ENCODE data around the gene THOC6.
"Not testable (repeated sequence)": the region's sequence is repeated elsewhere in the genome, so short reads cannot be mapped to it uniquely, and the experiment has no call there.

THOC6 gene

DNA sequence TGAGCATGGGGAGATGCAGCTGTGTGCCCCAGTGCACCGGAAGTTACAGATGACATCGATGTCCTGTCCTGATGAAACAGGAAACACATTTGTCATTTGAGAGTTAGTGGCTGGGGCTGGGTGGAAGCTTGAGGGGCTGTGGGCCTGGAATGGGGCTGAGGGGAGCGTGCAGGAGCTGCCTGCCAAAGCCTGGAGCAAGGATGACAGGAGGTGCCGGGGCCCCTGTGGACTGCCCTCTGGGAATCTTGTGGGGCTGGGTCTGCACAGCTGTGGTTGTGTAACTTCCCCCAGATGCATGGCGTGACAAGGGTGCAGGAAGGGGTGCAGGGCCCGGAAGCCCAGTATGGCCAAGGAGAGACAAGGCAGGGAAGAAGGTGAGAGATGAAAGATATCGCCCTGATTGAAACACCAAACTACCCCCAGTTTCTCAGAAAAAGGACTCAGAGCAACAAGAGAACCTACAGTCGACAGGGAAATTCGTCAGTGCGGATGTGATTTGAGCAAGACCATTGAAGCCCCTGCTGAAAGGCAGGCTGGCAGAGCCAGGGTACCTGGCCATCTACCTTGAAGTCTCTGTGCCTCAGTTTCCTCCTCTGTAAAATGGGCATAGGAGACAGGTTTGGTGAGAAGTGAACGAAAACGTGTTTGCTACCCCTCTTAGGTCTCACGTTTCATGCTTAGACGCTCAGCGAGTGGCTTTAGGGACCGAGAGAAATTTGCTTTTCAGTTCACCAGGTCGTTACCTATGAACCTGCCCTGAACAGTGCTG, 31.3 kb downstream of the THOC6 start:
- DNase-seq (ENCODE audit: low spot score): no peak

DNA sequence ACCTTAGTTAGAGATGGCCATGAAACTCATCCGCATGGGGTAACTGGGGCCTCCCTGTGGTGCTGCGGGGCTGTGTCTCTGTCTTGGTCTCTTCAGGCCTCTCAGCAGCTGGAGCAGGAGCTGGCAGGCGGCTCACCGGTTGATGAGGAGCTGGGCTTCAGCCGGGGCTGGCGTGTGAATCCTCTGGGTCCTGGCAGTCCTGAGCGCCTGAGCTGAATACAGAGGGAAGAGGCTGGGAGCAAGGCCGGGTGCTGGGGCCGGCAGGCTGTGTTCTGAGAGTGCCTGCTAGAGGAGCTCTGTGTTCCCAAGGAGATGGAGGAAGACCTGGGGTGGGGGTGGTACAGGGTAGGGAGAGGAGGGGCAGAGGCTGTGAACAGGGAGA, 31.9 kb downstream of the THOC6 start:
- not testable (repeated sequence) for DNase-seq (ENCODE audit: low spot score)

DNA sequence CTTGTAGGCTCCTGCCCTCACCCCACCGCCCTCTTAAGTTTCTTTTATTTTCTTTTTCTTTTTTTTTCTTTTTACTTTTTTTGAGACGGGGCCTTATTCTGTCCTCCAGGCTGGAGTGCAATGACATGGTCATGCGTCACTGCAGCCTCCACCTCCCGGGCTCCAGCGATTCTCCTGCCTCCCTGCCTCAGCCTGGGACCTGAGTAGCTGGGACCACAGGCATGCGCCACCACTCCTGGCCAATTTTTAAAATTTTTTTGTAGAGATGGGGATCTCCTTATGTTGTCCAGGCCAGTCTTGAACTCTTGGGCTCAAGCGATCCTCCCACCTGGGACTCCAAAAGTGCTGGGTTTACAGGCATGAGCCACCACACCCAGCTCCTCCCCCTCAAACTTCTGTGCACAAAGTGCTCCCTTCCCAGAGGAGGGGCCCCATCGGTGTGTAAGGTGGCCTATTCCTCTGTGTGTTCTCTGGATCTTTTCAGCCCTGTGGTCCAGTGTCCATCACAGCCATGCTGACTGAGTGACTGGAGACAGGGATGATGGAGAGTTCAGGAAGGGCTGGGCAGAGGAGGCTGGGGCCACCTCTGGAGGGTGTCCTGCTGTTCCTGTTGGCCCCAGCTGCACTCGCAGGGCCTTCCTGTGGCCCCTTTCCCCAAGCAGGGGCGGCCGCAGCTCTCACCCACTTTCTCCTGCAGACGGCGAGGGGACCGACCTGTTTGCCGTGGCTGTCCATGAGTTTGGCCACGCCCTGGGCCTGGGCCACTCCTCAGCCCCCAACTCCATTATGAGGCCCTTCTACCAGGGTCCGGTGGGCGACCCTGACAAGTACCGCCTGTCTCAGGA, 32.7 kb downstream of the THOC6 start:
- DNase-seq (ENCODE audit: low spot score): no peak

DNA sequence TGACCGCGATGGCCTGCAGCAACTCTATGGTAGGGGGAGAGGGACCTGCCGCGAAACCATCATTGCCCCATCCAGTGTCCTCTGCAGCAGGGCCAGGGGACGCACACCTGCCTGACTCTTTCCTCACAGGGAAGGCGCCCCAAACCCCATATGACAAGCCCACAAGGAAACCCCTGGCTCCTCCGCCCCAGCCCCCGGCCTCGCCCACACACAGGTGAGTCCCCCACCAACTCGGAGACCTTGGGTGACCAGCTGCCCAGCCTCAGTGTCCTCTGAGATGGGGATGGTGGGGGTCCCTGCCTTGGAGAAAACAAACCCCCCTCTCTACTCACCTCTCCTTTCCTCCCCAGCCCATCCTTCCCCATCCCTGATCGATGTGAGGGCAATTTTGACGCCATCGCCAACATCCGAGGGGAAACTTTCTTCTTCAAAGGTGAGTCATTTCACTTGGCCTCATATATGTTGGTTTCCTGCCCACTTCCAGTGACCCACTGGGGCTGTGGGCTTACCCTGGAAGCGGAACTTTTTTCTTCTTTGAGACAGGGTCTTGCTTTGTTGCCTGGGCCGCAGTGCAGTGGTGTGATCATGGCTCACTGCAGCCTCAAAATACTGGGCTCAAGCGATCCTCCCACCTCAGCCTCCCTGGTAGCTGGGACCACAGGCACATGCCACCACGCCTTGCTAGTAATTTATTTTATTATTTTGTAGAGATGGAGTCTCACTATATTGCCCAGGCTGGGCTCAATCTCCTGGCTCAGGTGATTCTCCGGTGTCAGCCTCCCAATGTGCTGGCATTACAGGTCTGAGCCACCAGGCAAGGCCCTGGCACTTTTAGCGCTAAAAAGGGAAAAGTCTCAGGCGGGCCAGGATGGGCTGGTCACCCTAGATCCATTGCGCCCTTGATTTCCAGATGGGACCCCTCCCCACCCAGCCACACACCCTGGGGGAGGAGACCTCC, 33.6 kb downstream of the THOC6 start:
- no peak for DNase-seq (ENCODE audit: low spot score)

DNA sequence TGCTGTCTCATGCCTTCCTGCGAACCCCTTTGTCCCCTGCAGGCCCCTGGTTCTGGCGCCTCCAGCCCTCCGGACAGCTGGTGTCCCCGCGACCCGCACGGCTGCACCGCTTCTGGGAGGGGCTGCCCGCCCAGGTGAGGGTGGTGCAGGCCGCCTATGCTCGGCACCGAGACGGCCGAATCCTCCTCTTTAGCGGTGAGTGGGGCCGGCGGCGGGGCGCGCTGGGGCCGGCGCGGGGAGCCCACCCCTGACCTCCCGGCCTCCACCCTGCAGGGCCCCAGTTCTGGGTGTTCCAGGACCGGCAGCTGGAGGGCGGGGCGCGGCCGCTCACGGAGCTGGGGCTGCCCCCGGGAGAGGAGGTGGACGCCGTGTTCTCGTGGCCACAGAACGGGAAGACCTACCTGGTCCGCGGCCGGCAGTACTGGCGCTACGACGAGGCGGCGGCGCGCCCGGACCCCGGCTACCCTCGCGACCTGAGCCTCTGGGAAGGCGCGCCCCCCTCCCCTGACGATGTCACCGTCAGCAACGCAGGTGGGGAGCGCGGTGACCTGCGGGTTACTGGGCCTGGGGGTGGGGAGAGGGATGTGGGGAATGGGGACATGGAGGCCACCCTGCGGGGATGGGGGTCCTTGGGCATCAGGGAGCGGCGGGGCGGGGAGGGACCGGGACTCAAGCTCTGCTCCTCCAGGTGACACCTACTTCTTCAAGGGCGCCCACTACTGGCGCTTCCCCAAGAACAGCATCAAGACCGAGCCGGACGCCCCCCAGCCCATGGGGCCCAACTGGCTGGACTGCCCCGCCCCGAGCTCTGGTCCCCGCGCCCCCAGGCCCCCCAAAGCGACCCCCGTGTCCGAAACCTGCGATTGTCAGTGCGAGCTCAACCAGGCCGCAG, 34.5 kb downstream of the THOC6 start:
- no peak for DNase-seq (ENCODE audit: low spot score)

DNA sequence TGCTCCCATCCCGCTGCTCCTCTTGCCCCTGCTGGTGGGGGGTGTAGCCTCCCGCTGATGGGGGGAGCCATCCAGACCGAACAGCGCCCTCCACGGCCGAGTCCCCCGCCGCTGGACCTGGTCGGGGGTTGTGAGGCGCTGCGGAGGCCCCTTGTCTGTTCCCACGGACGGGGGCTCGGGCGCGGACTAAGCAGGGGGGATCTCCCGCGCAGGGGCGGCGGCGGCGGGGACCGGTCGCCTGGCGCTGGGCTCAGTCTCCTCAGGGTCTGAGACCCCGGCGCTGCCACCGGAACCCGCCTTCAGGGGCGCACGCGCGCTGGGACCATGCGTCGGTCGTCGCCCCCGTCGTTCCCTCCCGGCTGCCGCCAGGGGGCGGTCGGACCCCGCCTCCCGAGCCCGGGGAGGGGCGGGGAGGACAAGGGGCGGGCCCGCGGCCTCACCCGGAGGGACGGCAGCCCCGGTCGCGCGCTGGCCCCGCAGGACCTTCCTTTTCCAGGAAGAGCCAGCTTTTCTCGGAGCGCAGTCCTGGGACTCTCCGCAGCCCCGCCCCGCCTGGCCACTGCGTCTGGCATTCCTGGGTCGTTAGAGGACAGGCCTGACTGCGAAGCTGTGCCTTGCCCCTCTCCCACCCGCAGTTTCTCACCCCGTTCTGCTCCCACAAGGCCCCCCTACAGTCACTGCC, 35.3 kb downstream of the THOC6 start:
- DNase-seq (ENCODE audit: low spot score): peak; percentile 71

DNA sequence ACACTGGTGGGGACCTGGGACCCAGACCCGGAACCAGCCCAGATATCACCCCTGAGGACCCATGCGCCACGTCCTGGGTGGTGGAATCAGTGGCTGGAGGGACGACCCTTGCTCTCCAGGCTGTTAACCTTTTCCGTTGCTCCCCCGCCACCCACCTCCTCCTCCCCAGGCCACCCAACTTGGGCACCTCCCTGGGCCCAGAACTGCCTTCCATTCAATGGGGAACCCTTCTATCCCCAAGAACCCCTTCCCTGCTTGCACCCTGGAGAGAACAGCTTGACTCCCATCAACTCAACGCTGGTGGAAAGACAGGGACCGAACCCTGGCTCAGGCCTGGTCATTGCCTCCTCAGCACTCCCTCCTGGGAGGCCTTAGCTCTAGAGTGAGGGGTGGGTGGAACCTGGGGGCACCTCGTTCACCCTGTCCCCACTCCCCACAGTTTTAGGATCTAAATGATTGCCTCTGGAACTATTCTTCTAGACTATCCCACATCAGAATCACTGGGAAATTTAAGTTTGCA, 35.9 kb downstream of the THOC6 start:
- DNase-seq (ENCODE audit: low spot score): no peak

DNA sequence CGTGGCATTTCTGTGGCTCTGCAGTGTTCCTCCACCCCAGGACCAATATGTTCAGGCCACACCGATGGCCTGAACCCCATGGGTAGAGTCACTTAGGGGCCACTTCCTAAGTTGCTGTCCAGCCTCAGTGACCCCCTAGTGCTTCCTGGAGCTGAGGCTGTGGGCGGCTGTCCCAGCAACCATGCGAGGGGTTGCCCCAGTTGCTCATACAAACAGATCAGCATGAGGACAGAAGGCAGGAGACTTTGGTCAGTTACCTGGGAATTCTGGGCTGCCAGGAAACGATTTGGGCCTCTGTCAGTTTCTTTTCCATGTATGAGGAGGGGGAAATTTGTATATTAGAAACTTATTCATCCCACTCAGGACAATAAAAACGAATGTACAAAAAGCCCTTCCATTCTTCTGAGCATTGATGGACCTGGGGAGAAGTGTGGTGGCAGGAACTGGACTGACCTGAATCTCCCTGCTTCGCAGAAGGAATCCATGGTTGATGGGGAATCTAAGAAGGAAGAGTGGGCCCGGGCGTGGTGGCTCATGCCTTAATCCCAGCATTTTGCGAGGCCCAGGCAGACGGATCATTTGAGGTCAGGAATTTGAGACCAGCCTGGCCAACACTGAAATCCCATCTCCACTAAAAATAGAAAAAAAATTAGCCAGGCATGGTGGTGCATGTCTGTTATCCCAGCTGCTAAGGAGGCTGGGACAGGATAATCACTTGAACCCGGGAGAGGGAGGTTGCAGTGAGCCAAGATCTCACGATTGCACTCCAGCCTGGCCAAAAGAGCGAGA, 36.7 kb downstream of the THOC6 start:
- no peak for DNase-seq (ENCODE audit: low spot score)

DNA sequence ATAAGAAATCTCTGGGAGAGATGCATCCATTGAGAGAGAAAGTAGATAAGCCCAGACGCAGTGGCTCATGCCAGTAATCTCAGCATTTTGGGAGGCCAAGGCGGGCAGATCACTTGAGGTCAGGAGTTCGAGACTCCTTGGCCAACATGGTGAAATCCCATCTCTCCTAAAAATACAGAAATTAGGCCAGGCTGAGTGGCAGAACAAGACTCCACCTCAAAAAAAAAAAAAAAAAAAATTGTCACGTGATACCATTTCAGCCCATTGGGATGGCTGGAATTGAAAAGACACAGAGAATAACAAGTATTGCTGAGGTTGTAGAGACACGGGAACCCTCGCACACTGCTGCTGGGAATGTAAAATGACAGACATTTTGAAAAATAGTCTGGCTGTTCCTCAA, 38.7 kb downstream of the THOC6 start:
- no peak for DNase-seq (ENCODE audit: low spot score)

DNA sequence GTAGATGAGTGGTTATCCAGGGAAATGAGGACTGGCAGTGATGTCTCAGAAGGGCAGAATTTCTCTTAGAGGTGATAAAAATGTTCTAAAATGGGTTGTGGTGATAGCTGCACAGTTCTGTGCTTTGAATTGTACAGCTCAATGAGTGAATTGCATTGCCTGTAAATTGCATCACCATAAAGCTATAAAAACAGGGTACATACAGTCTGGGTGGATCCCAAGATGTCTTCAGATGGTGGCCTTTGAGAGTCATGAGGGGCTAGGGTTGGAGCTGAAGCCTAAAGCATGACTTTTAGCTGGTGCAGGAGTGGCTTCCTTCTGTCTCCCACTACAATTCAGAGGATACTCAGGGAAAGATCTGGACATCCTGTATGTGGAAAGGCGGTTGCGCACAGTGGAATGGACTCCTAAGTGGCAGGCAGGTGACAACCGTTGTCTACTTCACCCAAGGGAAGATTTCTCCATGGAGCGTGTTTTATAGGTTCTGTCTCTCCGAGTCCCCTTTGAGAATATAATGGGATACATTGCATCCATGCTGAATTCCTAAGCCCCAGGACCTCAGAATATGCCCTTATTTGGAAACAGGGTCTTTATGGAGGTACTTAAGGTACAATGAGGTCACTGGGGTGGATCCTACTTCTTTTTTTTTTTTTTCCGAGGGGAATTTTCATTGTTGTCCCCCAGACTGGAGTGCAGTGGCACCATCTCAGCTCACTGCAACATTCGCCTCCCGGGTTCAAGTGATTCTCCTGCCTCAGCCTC, 40.0 kb downstream of the THOC6 start:
- DNase-seq (ENCODE audit: low spot score): no peak

DNA sequence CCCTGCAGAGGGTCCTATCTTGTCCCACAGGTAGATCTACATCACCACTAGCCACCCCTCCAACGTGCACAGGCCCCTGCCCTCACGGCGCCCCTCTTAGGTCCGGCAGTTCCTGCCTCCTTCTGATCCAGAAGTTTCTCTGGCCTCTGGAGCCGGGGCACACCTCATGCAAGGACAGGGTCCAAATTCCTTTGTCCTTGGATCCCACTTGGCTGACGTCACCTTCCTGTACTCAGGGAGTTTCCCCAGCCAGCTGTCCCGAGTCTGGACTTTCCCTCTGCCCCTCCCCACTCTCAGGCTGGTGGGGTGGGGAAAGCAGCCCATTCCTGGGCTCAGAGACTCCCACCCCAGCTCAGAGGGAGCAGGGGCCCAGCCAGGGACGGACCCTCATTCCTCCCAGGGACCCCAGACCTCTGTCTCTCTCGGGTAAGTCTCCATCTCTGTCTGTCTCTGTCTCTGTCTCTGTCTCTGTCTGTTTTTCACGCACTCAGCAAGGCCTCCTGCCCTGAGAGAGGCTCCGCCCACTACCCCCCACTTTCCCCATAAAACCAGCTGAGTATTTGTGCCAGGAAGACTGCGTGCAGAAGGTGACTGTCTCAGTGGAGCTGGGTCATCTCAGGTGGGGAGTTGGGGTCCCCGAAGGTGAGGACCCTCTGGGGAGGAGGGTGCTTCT, 41.4 kb downstream of the THOC6 start, which contains the start of gene IL32:
Gene IL32, plus strand, starts transcription at position 572 of the 673 bp plus-strand sequence. CDS start 172 bp downstream, outside the sequence.
- DNase-seq (ENCODE audit: low spot score): peak; percentile 63

DNA sequence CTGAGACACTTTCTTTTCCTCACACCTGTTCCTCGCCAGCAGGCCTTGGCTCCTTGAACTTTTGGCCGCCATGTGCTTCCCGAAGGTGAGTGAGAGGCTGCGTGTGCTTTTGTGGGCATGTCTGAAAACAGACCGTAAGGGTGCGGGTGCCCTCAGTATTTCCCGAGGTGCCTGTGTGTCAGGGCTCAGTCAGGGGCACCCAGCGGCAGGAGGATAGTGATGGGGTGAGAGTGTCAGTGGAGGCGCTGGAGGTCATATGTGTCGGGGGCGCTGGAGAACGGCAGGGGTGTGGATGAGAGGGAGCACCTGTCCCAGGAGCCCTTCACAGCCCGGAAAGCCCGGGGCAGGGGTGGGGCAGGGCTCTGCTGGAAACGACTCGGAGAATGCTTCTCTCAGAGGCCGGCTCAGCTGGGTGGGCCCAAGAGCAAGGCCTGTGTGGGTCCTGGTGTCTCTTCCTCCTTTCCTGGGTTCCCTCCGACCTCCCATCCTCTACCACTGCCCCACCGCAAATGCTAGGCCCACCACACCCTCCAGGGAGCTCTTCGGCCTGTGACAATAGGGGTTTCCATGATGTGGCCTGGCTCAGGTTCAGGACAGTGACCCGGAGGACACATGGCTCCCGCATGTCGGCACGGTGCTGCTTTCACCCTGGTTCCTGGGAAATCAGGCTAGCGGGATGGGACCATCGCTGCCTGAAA, 42.1 kb downstream of the THOC6 start:
- DNase-seq (ENCODE audit: low spot score): no peak

DNA sequence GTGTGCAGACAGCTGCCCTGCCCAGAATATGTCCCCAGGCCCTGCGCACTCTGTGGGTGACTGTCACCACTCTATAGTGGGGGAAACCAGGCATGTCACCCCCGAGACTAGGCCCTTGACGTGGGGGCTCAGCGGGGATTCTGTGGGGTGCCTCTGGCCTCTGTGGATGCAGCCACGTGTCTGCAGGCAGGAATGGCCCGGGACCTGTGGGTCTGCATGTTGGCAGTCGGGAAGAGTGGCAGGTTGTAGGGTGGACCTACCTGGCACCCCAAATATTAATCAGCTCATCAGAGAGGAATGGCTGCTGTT, 42.6 kb downstream of the THOC6 start:
- no peak for DNase-seq (ENCODE audit: low spot score)

DNA sequence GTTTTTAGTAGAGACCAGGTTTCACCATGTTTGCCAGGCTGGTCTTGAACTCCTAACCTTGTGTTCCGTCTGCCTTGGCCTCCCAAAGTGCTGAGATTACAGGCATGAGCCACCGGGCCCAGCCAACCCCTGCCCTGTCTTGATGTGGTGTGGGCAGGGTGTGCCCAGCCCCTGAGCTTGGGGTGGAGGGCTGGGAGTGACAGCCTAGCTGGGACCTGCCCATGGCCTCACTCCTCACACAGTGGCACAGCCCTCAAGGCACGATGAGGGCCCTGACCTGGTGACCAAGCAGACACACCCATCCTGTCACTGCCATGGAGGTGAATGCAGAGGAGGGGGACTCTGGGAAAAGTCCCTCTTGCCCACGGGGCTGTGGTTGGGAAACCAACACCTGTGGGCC, 44.7 kb downstream of the THOC6 start:
- no peak for DNase-seq (ENCODE audit: low spot score)

DNA sequence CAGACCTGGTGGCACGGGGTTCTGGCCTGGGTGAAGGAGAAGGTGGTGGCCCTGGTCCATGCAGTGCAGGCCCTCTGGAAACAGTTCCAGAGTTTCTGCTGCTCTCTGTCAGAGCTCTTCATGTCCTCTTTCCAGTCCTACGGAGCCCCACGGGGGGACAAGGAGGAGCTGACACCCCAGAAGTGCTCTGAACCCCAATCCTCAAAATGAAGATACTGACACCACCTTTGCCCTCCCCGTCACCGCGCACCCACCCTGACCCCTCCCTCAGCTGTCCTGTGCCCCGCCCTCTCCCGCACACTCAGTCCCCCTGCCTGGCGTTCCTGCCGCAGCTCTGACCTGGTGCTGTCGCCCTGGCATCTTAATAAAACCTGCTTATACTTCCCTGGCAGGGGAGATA, 45.3 kb downstream of the THOC6 start:
- not testable (repeated sequence) for DNase-seq (ENCODE audit: low spot score)

DNA sequence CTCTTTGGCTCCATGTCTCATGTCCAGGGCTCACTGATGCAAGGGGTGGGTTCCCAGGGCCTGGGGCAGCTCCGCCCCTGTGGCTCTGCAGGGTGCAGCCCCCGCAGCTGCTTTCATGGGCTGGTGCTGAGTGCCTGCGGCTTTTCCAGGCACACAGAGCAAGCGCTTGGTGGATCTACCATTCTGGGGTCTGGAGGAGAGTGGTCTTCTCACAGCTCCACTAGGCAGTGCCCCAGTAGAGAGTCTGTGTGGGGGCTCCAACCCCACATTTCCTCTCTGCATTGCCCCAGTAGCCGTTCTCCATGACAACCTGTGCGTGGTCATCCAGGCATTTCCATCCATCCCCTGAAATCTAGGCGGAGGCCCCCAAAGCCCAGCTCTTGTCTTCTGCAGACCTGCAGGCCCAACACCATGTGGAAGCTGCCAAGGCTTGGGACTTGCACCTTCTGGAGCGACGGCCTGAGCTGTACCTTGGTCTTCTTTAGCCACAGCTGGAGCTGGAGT, 46.8 kb downstream of the THOC6 start:
- no peak for DNase-seq (ENCODE audit: low spot score)

DNA sequence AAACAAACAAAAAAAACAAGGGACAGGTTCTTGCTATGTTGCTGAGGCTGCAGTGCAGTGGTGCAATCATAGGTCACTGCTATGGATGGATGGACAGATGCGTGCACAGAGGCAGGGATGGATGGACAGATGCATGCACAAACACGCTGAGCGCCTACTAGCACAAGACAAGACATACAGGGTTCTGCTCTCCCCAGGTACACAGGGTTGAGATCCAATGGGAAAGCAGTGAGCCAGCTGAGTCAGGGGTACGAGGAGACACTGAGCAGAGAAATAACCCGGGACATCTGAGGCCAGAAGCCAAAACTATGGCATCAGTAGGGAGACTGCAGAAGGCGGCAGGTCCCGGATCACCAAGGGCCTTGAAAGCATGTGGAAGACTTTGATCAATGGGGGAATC, 47.8 kb downstream of the THOC6 start:
- no peak for DNase-seq (ENCODE audit: low spot score)
